Stimulated activated CD8-positive, alpha-beta memory T cell treated with anti-CD3 and anti-CD28 coated beads, Interleukin-2, amount 100 ng/mL, for 48 hours (primary cell): ENCODE results near the gene PDSS2.
A peak's percentile ranks its signal among the peaks of the same experiment; 100 is the strongest.
"Not testable (repeated sequence)": the region's sequence is repeated elsewhere in the genome, so short reads cannot be mapped to it uniquely, and the experiment has no call there.

Source experiments
- DNase-seq, 2 donors: peaks; one replicate each; pipeline ENCODE4 v3.0.0-alpha.2; 2020; ENCODE audit warnings: low read depth in 2 of 2

PDSS2 gene

DNA sequence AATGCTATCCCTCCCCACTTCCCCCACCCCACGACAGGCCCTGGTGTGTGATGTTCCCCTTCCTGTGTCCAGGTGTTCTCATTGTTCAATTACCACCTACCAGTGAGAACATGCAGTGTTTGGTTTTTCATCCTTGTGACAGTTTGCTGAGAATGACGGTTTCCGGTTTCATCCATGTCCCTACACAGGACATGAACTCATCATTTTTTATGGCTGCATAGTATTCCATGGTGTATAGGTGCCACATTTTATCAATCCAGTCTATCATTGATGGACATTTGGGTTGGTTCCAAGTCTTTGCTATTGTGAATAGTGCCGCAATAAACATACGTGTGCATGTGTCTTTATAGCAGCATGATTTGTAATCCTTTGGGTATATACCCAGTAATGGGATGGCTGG lies 295.1 kb downstream of the PDSS2 start:
- DNase-seq = not testable (repeated sequence)

DNA sequence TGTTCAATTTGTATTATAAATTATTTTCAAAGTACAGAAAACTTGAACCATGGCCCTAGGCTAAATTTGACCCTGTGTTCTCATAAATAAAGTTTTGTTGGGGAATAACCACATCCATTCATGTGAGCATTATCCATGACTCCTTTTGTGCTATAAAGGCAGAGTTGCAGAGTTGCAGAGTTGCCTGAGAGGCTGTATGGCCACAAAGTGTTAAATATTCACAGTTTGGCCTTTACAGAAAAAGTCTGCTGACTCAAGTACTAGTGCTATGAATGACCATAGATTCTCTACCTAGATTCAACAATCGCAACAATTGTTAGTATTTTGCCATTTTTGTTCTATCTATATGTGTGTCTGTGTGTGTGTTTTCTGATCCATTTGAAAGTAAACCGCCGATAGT lies 297.8 kb downstream of the PDSS2 start:
- DNase-seq = no peak

DNA sequence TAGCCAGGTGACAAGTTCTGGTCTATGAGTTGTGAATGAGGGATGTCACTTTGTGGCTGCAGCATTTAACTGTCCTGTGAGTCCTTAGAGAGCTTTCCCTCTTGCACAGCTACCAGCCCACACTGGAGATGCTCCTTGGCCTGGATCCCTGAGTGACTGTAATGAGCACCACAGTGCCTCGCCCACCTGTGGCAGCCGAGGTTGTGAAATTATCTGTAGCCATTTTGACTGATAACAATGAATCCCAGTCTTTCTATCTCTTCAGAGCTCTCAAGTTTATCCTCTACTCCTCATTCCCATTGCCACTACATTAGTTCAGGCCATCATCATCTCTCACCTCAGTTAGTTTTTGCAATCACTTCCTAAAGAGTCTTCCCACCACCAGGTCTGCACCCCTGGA lies 302.7 kb downstream of the PDSS2 start:
- no peak for DNase-seq

DNA sequence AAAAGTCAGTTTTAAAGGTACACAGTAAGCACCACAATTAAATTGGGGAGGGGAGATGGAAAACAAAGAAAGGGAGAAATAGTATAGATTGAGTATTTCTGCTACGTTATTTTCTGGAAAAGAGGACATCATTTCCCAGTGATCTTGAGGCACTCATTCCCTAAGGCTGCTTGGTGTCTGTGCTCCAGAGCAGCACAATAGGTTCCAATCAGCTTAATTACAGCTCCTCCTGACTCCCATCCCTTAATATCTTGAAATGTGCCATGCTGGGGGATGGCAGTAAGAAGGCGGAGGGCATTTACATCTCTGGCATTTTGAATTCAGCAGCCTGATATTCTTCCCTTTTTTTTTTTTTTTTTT lies 304.6 kb downstream of the PDSS2 start:
- no peak for DNase-seq

DNA sequence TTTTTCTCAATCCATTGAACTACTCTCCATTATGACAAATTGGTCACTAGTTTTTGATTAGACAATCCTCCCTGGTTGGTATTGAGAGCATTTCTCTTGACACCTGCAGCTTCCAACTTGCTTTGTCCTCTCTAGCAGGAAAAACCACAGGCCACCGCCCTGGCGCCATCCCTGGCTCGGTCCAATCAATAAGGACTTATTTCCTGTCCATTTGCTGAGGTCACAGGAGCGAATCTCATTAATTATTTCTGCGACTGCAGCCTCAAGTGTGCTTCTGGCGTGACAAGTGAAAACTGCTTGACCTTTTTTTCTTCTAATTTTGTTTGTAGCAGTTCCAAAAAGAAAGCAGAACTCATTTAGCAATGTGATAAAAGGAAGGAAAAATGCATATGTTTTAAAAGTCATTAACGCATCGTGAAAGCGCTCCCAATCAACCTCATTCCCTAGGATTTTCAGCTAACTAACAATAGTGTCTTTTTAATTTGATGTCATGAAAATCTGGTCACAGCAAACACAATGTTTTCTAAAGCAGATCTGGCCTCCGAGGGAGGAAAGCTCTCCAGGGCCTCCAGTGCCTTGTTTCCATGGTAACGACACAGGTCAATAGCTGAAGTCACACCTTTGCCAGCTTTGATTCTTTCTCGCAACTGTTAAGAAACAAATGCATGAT lies 305.1 kb downstream of the PDSS2 start:
- DNase-seq = no peak

DNA sequence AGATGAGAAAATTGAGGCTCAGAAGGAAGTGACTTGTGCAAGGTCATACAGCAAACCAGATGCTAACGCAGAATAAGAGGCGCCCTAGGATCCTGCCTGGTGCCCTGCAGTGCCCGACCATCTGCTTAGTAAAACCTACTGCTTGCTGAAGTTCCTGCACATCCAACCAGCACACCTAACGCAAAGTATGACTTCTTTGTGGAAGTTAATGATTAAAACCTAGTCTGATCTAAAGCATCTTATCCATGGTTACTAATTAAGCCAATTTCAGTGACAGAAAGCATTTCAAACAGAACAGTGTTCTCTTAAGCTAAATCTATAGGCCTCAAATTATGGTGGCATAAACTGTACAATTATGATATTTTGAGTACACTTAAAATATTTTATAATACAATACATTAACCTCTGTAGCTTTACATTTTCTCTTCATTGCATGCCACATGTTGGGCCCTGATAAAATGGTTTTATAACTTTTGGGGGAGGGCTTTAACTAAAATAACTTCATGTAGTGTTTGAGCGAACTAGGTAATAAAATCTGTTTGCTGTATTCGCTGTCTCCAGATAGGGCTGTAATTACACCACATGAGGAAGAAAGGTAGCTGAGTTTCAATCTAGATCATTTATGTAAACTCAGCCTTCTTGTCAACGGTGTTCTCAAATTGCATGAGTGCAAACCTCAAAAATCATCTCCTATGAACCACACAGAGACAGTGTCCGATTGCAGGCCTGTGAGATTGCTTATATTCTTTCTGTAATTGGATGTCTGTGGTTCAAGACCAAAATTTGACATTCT lies 306.5 kb downstream of the PDSS2 start:
- no peak for DNase-seq

DNA sequence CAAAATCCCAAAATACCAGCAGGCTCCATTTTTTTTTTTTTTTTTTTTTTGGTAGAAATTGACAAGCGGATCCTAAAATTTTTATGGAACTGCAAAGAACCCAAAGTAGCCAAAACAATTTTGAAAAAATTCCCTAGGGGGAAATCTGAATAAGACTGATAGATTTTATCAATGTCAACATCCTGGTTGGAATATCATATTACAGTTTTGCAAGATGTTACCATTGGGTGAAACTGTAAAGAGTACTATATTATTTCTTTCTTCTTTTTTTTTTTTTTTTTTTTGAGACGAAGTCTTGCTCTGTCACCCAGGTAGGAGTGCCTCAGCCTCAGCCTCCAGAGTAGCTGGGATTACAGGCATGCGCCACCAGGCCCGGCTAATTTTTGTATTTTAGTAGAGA lies 314.7 kb downstream of the PDSS2 start:
- DNase-seq = no peak

DNA sequence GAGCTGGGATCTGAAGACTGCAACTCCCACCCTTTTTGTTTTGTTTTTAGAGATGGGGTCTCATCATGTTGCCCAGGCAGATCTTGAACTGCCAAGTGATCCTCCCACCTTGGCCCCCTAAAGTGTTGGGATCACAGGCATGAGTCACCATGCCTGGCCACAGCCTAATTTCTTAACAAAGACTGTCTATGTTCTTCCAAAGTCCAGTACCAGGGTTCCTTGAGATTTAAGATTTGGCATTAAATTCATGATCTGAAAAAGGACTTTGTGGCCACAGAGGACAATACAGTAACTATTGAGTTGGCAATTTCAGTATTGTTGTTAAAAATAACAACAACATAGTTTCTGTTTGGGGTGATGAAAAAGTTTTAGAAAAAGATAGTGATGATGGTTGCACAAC lies 315.4 kb downstream of the PDSS2 start:
- no peak for DNase-seq

DNA sequence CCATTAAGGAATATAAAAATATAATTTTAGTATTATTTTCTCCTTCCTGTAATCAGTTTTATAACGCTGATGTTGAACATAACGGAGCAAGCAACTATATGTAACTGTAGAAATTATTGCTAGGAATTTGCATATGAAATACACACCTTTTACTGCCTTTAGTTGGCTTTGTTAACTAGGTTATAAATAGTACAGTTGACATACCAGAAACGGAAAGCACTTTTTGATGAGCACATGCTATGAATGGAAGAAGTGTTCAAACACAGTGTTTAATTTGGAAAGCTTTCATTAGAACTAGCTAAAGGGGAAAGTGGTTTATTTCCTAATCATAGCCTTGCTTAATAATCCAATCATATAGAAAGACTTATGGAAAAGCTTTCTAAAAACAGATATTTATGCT lies 318.8 kb downstream of the PDSS2 start:
- no peak for DNase-seq

DNA sequence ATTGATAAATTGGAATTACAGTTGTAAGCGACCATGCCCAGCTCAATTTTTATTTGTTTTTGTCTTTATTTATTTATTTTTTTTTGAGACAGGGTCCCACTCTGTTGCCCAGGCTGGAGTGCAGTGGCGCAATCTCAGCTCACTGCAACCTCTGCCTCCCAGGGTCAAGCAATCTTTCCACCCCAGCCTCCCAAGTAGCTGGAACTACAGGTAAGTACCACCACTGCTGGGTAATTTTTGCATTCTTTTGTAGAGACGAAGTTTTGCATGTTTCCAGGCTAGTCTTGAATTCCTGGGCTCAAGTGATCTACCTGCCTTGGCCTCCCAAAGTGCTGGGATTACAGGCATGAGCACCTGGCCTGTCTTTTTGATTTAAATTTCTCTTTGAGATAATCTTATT lies 323.0 kb downstream of the PDSS2 start:
- not testable (repeated sequence) for DNase-seq

DNA sequence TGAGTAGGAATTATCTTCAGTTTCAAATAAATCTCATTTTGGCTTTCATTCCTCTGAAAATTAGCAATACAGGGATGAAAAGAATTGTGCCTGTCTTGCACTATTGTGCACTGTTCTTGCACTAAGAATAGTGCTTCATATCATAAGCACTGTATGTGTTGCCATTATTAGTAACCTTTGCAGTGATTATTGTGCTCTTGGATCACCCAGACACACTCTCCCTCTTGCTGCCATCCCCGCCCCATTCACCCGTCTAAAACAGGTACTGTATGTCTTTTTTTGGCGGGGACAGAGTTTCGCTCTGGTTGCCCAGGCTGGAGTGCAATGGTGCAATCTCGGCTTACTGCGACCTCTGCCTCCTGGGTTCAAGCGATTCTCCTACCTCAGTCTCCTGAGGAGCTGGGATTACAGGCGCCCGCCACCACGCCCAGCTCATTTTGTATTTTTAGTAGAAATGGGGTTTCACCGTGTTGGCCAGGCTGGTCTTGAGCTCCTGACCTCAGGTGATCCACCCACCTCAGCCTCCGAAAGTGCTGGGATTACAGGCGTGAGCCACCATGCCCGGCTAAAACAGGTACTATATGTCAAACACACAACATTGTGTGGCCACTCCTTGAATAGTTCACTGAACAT lies 324.2 kb downstream of the PDSS2 start:
- DNase-seq = not testable (repeated sequence)

DNA sequence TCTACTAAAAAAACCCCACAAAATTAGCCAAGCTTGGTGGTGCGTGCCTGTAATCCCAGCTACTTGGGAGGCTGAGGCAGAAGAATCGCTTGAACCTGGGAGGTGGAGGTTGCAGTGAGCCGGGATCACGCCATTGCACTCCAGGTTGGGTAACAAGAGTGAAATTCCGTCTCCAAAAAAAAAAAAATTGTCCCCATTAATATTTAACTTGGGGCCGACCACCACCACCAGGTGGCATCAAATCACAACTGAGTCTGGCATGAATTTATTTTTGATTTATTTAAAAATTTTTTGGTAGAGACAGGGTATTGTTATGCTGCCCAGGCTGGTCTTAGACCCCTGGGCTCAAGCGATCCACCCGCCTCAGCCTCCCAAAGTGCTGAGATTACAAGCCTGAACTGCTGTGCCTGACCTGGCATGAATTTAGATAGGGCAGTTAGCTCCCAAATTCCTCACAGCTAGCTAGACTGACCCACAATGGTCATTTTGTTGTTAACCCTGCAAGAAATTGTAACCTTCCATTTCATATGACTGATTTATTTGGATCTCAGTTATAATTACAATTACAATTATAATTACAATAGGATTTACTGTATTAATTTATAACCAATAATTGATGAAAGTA lies 326.9 kb downstream of the PDSS2 start:
- peak; percentile 3 to 13 for DNase-seq

DNA sequence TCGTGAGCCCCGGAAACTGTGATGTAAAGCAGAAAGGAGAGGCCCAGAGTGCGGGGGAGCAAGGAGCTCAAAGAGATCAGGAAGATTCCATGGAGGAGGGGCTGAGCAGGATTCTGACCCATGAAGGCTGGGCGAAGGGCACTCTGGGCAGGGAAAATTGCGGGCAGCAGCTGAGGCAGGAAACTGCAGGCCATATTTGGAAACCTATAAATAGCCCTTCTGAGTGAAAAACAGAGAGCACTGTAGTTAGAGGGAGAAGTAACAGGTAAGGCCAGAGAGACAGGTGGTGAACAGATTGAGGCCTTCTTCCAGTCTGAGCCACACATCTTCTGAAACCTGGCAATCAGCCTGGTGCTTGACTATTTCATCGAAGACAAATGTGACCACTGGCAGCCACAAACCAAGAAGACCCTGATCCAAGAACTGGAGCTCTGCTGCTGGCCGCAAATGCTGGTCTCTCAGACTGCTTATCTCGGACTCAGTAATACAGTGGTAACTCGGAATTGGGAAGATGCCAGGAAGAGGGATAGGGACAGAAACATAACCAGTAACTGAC lies 329.9 kb downstream of the PDSS2 start:
- DNase-seq = no peak

DNA sequence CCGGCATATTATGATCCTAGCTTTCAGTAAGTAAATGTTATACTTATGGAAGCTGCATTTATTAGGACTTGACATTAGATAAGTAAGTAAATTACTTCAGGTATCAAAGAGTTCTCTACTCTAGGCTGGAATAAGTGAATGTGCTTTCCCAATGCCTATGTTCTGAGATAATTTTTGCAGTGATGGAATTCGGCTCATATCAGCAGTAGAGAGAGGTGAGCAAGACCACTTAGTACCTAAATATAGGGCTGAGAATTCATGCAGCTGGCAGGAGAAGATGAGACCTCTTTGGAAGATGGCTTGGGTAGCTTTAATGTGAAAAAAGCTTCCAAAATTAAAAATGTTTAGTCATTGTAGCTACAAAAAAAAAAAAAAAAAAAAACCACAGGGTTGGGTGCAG lies 330.8 kb downstream of the PDSS2 start:
- DNase-seq = no peak

DNA sequence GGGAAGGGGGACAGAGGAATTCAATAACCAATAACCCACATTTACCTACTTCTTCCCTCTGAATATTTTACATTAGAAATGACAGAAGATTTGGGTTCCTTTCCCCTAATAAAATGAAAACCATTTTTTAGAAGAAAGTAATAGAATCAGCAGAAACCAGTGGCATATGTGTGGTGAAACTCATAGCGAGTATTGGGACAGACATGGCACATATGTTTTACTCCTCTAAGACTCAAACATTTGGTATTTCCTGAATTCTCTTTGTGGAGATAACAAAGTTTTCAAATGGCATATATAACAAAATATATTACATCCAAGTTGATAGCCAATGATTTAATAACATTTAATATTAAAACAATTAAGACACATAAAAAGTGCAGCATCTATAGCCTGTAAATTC lies 331.2 kb downstream of the PDSS2 start:
- no peak for DNase-seq

DNA sequence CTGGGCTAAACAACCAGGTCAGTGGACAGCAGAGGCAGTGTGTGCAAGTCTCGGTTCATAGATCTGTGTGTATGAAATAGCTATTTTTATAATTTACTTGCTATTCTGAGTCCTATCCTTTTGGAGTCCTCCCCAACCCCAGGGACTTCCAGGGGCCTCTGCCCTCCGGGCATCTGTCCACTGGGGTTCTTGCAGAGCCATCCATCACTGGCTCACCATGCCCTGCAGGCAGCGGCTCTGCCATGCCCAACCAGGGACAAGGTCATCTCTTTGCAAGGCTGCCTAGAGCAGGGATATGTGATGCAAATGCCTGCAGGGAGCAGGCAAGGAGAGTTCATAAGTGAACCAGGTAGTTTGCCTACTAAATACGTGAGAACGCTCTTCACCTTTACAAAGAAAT lies 333.6 kb downstream of the PDSS2 start:
- DNase-seq = no peak

DNA sequence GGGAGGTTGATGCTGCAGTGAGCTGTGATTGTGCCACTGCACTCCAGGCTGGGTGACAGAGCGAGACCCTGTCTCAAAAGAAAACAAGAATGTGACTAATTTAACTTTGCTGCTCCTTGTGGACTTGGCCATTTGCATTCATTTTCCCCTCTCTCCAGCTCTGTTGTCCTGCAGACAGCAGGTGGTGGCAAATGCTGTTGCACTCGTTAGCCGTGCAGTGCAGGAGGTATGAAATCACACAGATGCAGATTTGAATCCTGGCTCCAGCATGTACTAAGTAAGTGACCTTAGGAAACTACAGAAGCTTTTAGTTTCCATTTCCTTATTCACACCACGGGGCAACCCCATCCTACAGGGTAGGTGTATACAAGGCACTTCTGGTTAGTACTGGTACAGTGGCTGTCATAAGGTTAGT lies 334.4 kb downstream of the PDSS2 start:
- no peak for DNase-seq

DNA sequence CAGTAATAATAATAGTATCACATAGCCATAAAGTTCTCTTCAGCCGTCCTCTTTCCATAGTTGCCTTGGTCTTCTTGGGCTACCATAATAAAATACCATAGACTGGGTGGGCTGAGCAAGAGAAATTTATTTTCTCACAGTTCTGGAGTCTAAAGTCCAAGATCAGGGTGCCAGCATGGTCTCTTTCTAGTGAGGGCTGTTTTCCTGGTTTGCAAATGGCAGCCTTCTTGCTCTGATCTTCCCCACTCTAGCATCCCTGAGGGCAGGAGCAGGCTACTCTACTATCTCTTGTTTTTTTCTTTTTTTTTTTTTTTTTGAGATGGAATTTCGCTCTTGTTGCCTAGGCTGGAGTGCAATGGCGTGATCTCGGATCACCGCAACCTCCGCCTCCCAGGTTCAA lies 335.9 kb downstream of the PDSS2 start:
- DNase-seq = no peak

DNA sequence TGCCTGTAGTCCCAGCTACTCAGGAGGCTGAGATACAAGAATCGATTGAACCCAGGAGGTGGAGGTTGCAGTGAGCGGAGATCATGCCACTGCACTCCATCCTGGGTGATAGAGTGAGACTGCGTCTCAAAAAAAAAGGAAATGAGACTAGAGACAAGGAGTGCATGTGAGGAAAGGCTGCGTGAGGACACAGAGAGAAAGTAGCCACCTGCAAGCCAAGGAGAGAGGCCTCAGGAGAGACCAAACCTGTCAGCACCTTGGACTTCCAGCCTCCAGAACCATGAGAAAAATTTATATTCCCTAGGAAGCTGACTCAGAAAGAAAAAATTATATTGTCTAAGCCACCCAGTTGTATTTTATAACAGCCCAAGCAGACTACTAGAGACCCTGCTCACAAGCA lies 336.6 kb downstream of the PDSS2 start:
- DNase-seq = no peak

DNA sequence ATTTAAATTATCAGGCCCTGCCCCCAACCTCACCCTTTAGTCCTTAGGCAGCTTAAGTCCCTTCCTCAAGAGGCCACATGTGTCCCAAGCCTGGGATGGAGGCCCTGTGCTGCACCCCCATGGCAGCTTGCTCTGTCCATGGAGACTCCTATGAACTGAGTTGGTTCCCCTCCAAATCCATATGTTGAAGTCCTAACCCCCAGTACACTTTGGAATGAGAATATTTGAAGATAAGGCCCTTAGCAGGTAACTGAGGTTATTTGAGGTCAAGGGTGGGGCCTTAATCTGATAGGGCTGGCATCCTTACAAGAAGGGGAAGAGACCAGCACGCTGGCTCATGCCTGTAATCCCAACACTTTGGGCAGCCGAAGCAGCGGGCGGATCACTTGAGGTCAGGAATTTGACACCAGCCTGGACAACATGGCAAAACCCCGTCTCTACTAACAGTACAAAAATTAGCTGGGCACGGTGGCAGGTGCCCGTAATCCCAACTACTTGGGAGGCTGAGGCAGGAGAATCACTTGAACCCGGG lies 337.3 kb downstream of the PDSS2 start:
- no peak for DNase-seq

DNA sequence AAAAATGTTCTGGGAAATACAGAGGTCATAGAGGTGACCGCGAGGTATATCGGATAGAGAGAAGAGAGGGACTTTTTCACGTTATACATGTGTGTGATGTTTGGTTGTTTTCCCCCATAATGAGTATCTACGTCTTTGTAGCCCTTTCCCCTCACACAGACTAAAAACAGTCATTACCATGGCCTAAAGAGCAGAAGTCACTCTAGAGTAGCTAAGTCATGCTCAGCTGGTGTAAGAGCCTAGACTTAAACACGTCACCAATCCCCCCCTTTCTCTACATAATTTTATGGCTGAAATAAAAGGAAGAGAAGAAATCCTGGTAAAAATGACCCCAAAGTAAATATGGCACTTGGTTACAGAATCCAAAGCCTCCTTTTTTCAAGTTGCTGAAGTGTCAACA lies 338.1 kb downstream of the PDSS2 start:
- no peak for DNase-seq

DNA sequence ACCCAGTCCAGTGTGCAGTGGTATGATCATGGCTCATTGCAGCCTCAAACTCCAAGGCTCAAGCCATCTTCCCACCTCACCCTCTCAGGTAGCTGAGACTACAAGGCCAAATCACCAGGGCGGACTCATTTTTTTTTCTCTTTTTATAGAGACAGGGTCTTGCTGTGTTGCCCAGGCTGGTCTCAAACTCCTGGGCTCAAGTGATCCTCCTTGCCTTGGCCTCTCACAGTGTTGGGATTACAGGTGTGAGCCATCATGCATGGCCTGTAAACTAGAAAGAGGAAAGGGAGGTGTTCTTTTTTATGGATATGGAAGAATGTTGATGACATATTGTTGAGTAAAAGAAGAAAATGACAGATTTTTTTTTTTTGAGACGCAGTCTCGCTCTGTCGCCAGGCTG lies 339.0 kb downstream of the PDSS2 start:
- no peak for DNase-seq
